WTC11 (cell line): Measurements from ENCODE around the gene CLDN14. TPM values are rescaled to one million over a fixed set of nuclear protein-coding genes. Genes with fewer than 3 reads are reported as not detected.

Source experiments
- ATAC-seq: fragments of 200-7000 bp; cut with Tn5 transposase; 2 replicates; pipeline ENCODE4 v1.10.0; 2021; ENCODE audit warnings: mild to moderate bottlenecking, moderate library complexity
- CTCF ChIA-PET: fragments of 300-600 bp; sonication (Branson Sonifier 250); formaldehyde crosslinking; loops from one replicate; lab custom pipeline; 2021; ENCODE audit warnings: antibody characterized with exemption; lab: Charles Lee
- POLR2A ChIA-PET: fragments of 350-600 bp; sonication (Branson Sonifier 250); formaldehyde crosslinking; loops from one replicate; lab custom pipeline; 2021; ENCODE audit warnings: antibody characterized with exemption; lab: Charles Lee
- DNase-seq: peaks from one replicate; pipeline ENCODE4 v3.0.0; 2021; ENCODE audit warnings: low spot score
- H3K27ac Mint-ChIP-seq: 2 replicates; pipeline ENCODE4 v1.8.0; 2021; ENCODE audit warnings: mixed read lengths
- H3K27me3 Mint-ChIP-seq: 2 replicates; pipeline ENCODE4 v1.8.0; 2021; ENCODE audit warnings: low read depth, mild to moderate bottlenecking, moderate library complexity, mixed read lengths
- H3K36me3 Mint-ChIP-seq: 2 replicates; pipeline ENCODE4 v1.8.0; 2021; ENCODE audit warnings: mixed read lengths
- H3K4me1 Mint-ChIP-seq: 2 replicates; pipeline ENCODE4 v1.8.0; 2022; ENCODE audit warnings: mixed read lengths
- H3K4me3 Mint-ChIP-seq: 2 replicates; pipeline ENCODE4 v1.8.0; 2021; ENCODE audit warnings: mild to moderate bottlenecking, moderate library complexity, mixed read lengths
- H3K9me3 Mint-ChIP-seq: 2 replicates; pipeline ENCODE4 v1.8.0; 2021; ENCODE audit warnings: mixed read lengths
- ATF6 ChIP-seq: sonication (generic); formaldehyde crosslinking; IDR thresholded peaks from 2 replicates; pipeline ENCODE4 v1.8.1; 2023; ENCODE audit warnings: mild to moderate bottlenecking, missing genetic modification reagents
- CBFB ChIP-seq: sonication (generic); formaldehyde crosslinking; IDR thresholded peaks from 2 replicates; pipeline ENCODE4 v1.8.1; 2022; ENCODE audit warnings: mild to moderate bottlenecking, low read depth, missing genetic modification reagents
- ELF4 ChIP-seq: sonication (generic); formaldehyde crosslinking; IDR thresholded peaks from 2 replicates; pipeline ENCODE4 v1.8.1; 2022; ENCODE audit warnings: low read depth, mild to moderate bottlenecking, moderate library complexity, missing genetic modification reagents
- EMX1 ChIP-seq: fragments of 250-450 bp; sonication (Bioruptor Pico); IDR thresholded peaks from 2 replicates; pipeline ENCODE4 v1.8.0; 2021; ENCODE audit warnings: mild to moderate bottlenecking
- ETV6 ChIP-seq: sonication (generic); formaldehyde crosslinking; IDR thresholded peaks from 2 replicates; pipeline ENCODE4 v1.8.1; 2022; ENCODE audit warnings: mild to moderate bottlenecking, missing genetic modification reagents
- GRHL2 ChIP-seq: fragments of 250-450 bp; sonication (Bioruptor Pico); IDR thresholded peaks from 2 replicates; pipeline ENCODE4 v1.8.0; 2022; ENCODE audit warnings: mild to moderate bottlenecking, moderate library complexity; ENCODE audit not compliant: insufficient replicate concordance, severe bottlenecking
- HMGXB4 ChIP-seq: sonication (generic); formaldehyde crosslinking; IDR thresholded peaks from 2 replicates; pipeline ENCODE4 v1.8.1; 2023; ENCODE audit warnings: mild to moderate bottlenecking, moderate library complexity, missing genetic modification reagents
- MXD4 ChIP-seq: fragments of 250-450 bp; sonication (Bioruptor Pico); IDR thresholded peaks from 2 replicates; pipeline ENCODE4 v1.8.0; 2021; ENCODE audit warnings: mild to moderate bottlenecking, moderate library complexity, borderline replicate concordance
- PRDM15 ChIP-seq: sonication (generic); formaldehyde crosslinking; IDR thresholded peaks from 2 replicates; pipeline ENCODE4 v1.8.0; 2022; ENCODE audit warnings: missing genetic modification reagents
- PRRX2 ChIP-seq: fragments of 250-450 bp; sonication (Bioruptor Pico); IDR thresholded peaks from 2 replicates; pipeline ENCODE4 v1.8.0; 2021; ENCODE audit warnings: mild to moderate bottlenecking
- SMAD4 ChIP-seq: sonication (generic); formaldehyde crosslinking; IDR thresholded peaks from 2 replicates; pipeline ENCODE4 v1.8.0; 2022; ENCODE audit warnings: mild to moderate bottlenecking, missing genetic modification reagents
- SP1 ChIP-seq: sonication (generic); formaldehyde crosslinking; conservative IDR thresholded peaks from 2 replicates; pipeline ENCODE4 v1.8.1; 2022; ENCODE audit warnings: missing genetic modification reagents
- STAT6 ChIP-seq: sonication (generic); formaldehyde crosslinking; conservative IDR thresholded peaks from 2 replicates; pipeline ENCODE4 v1.8.1; 2023; ENCODE audit warnings: mild to moderate bottlenecking, low read depth, missing genetic modification reagents, moderate library complexity
- ZNF121 ChIP-seq: sonication (generic); formaldehyde crosslinking; IDR thresholded peaks from 2 replicates; pipeline ENCODE4 v1.8.0; 2023; ENCODE audit warnings: missing genetic modification reagents
- ZNF219 ChIP-seq: sonication (generic); formaldehyde crosslinking; IDR thresholded peaks from 2 replicates; pipeline ENCODE4 v1.8.0; 2023; ENCODE audit warnings: missing genetic modification reagents, mild to moderate bottlenecking, borderline replicate concordance
- total RNA-seq: library from RNA; stranded (reverse); gene quantifications from 3 replicates; pipeline ENCODE4 v1.2.3, GENCODE V29; 2021
- TF ChIP-seq, protein P1 (sequence below): sonication (generic); formaldehyde crosslinking; IDR thresholded peaks from 2 replicates; pipeline ENCODE4 v1.8.1; 2023; ENCODE audit warnings: mild to moderate bottlenecking, missing genetic modification reagents, borderline replicate concordance
- TF ChIP-seq, protein P2 (sequence below): sonication (generic); formaldehyde crosslinking; IDR thresholded peaks from 2 replicates; pipeline ENCODE4 v1.8.1; 2022; ENCODE audit warnings: mild to moderate bottlenecking, missing genetic modification reagents, moderate library complexity, borderline replicate concordance
- TF ChIP-seq, protein P3 (sequence below): sonication (generic); formaldehyde crosslinking; IDR thresholded peaks from 2 replicates; pipeline ENCODE4 v1.8.0; 2023; ENCODE audit warnings: missing genetic modification reagents, mild to moderate bottlenecking, borderline replicate concordance

Gene CLDN14
- total RNA-seq, 1 experiment from 2014 or later, result not detected

DNA sequence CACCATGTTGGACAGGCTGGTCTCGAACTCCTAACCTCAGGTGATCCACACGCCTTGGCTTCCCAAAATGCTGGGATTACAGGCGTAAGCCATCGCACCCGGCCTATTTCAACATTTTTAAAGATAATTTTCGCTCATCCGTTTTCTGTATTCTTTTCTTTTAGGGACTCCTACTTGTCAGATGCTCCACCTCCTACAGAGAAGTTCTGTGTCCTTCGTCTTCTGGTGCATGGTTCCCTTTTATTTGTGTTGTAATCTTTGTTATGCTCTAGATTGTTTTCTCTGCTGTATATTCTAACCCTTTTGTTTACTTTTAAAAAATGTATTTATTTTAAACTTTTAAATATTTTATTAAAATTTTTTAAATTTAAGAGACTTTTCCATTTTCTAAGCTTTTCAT, 28.4 kb downstream of the CLDN14 start:
- DNase-seq (no peak), ATAC-seq (no peak)
- CTCF ChIA-PET, result no interaction called here
- Mint-ChIP-seq H3K36me3 (no peaks in the 10 kb centered on the region), H3K27me3 (peaks cover 3% of the 10 kb centered on the region; the same call in 1 of the 2 replicates), H3K27ac (no peak overlapping the region), H3K9me3 (no peaks in the 10 kb centered on the region; the same call in 1 of the 2 replicates), H3K4me3 (no peak overlapping the region), H3K4me1 (peaks cover 19% of the 10 kb centered on the region)
- POLR2A ChIA-PET, result no interaction called here
- TF ChIP-seq MXD4 (CRISPR knock-in tag) (no peak), PRRX2 (CRISPR knock-in tag) (no peak), SP1 (CRISPR knock-in tag) (no peak), ZNF121 (CRISPR knock-in tag) (no peak), CBFB (CRISPR knock-in tag) (no peak), GRHL2 (CRISPR knock-in tag) (no peak), ZNF219 (no peak), ATF6 (CRISPR knock-in tag) (no peak), PRDM15 (CRISPR knock-in tag) (no peak), ELF4 (CRISPR knock-in tag) (no peak), STAT6 (CRISPR knock-in tag) (no peak), HMGXB4 (CRISPR knock-in tag) (no peak), SMAD4 (no peak), ETV6 (no peak), EMX1 (CRISPR knock-in tag) (no peak)
- TF ChIP-seq, protein P1, sequence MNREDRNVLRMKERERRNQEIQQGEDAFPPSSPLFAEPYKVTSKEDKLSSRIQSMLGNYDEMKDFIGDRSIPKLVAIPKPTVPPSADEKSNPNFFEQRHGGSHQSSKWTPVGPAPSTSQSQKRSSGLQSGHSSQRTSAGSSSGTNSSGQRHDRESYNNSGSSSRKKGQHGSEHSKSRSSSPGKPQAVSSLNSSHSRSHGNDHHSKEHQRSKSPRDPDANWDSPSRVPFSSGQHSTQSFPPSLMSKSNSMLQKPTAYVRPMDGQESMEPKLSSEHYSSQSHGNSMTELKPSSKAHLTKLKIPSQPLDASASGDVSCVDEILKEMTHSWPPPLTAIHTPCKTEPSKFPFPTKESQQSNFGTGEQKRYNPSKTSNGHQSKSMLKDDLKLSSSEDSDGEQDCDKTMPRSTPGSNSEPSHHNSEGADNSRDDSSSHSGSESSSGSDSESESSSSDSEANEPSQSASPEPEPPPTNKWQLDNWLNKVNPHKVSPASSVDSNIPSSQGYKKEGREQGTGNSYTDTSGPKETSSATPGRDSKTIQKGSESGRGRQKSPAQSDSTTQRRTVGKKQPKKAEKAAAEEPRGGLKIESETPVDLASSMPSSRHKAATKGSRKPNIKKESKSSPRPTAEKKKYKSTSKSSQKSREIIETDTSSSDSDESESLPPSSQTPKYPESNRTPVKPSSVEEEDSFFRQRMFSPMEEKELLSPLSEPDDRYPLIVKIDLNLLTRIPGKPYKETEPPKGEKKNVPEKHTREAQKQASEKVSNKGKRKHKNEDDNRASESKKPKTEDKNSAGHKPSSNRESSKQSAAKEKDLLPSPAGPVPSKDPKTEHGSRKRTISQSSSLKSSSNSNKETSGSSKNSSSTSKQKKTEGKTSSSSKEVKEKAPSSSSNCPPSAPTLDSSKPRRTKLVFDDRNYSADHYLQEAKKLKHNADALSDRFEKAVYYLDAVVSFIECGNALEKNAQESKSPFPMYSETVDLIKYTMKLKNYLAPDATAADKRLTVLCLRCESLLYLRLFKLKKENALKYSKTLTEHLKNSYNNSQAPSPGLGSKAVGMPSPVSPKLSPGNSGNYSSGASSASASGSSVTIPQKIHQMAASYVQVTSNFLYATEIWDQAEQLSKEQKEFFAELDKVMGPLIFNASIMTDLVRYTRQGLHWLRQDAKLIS (CRISPR knock-in tag), result no peak
- TF ChIP-seq, protein P2, sequence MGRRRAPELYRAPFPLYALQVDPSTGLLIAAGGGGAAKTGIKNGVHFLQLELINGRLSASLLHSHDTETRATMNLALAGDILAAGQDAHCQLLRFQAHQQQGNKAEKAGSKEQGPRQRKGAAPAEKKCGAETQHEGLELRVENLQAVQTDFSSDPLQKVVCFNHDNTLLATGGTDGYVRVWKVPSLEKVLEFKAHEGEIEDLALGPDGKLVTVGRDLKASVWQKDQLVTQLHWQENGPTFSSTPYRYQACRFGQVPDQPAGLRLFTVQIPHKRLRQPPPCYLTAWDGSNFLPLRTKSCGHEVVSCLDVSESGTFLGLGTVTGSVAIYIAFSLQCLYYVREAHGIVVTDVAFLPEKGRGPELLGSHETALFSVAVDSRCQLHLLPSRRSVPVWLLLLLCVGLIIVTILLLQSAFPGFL (CRISPR knock-in tag), result no peak
- TF ChIP-seq, protein P3, sequence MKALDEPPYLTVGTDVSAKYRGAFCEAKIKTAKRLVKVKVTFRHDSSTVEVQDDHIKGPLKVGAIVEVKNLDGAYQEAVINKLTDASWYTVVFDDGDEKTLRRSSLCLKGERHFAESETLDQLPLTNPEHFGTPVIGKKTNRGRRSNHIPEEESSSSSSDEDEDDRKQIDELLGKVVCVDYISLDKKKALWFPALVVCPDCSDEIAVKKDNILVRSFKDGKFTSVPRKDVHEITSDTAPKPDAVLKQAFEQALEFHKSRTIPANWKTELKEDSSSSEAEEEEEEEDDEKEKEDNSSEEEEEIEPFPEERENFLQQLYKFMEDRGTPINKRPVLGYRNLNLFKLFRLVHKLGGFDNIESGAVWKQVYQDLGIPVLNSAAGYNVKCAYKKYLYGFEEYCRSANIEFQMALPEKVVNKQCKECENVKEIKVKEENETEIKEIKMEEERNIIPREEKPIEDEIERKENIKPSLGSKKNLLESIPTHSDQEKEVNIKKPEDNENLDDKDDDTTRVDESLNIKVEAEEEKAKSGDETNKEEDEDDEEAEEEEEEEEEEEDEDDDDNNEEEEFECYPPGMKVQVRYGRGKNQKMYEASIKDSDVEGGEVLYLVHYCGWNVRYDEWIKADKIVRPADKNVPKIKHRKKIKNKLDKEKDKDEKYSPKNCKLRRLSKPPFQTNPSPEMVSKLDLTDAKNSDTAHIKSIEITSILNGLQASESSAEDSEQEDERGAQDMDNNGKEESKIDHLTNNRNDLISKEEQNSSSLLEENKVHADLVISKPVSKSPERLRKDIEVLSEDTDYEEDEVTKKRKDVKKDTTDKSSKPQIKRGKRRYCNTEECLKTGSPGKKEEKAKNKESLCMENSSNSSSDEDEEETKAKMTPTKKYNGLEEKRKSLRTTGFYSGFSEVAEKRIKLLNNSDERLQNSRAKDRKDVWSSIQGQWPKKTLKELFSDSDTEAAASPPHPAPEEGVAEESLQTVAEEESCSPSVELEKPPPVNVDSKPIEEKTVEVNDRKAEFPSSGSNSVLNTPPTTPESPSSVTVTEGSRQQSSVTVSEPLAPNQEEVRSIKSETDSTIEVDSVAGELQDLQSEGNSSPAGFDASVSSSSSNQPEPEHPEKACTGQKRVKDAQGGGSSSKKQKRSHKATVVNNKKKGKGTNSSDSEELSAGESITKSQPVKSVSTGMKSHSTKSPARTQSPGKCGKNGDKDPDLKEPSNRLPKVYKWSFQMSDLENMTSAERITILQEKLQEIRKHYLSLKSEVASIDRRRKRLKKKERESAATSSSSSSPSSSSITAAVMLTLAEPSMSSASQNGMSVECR (CRISPR knock-in tag), result no peak
